Stimulated activated CD8-positive, alpha-beta memory T cell treated with anti-CD3 and anti-CD28 coated beads, Interleukin-7, amount 100 ng/mL, for 4 hours (primary cell): Measurements from ENCODE around the gene HLA-DOB.

Experiments
- DNase-seq, 2 donors: peaks; one replicate each; pipeline ENCODE4 v3.0.0-alpha.2; 2020; ENCODE audit warnings: low read depth in 2 of 2

Gene HLA-DOB

GRCh38 chr6:32816746-32817204 lies at the start of gene HLA-DOB:
HLA-DOB (minus strand) TSS chr6:32817002; CDS start chr6:32816951, 51 bp downstream.
- no peak for DNase-seq

- DNase-seq: no peak
Measured at GRCh38 chr6:32865724-32866443, 49.1 kb upstream of the HLA-DOB start.

- DNase-seq: no peak
Measured at GRCh38 chr6:32862725-32863124, 45.9 kb upstream of the HLA-DOB start.

GRCh38 chr6:32860674-32861073 lies 43.9 kb upstream of the HLA-DOB start:
- DNase-seq: no peak

GRCh38 chr6:32858194-32858593 lies 41.4 kb upstream of the HLA-DOB start:
- DNase-seq: no peak

GRCh38 chr6:32857156-32857891 lies 40.5 kb upstream of the HLA-DOB start:
- DNase-seq: no peak

GRCh38 chr6:32855467-32856174 lies 38.8 kb upstream of the HLA-DOB start:
- DNase-seq: no peak

GRCh38 chr6:32854376-32855178 lies 37.8 kb upstream of the HLA-DOB start:
- peak; percentile 59 to 72 for DNase-seq

GRCh38 chr6:32853541-32854375 lies 37.0 kb upstream of the HLA-DOB start, which contains the start of the genes PSMB9 and TAP1:
PSMB9 (plus strand) TSS chr6:32854192; CDS start chr6:32854230, 38 bp downstream.
TAP1 (minus strand) TSS chr6:32853704; CDS start chr6:32853636, 68 bp downstream.
- DNase-seq: peak; percentile 97

- DNase-seq: peak in 1 of 2 donors; percentile 47
Measured at GRCh38 chr6:32852844-32853540, 36.2 kb upstream of the HLA-DOB start.

- no peak for DNase-seq
Measured at GRCh38 chr6:32852018-32852843, 35.4 kb upstream of the HLA-DOB start.

GRCh38 chr6:32851025-32851424 lies 34.2 kb upstream of the HLA-DOB start:
- DNase-seq: no peak

GRCh38 chr6:32849126-32849525 lies 32.3 kb upstream of the HLA-DOB start:
- no peak for DNase-seq

GRCh38 chr6:32847795-32848194 lies 31.0 kb upstream of the HLA-DOB start:
- DNase-seq: no peak

- DNase-seq: no peak
Measured at GRCh38 chr6:32847004-32847403, 30.2 kb upstream of the HLA-DOB start.

GRCh38 chr6:32845384-32845884 lies 28.6 kb upstream of the HLA-DOB start:
- DNase-seq: peak in 1 of 2 donors; percentile 33

GRCh38 chr6:32844839-32845383 lies 28.1 kb upstream of the HLA-DOB start:
- DNase-seq: no peak
